ENCODE measurements around the gene VEPH1. TPM values are rescaled to one million over a fixed set of nuclear protein-coding genes. Genes with fewer than 3 reads are reported as not detected.

The VEPH1 gene
- polyA plus RNA-seq, 1 of the 3 experiments (the other 2 are of a cell fraction) = 6.0 TPM

- Histone ChIP-seq H4K20me1 (ENCODE audit: insufficient read depth) (no peaks in the 10 kb centered on the region), H3K9ac (no peak overlapping the region), H2AFZ (ENCODE audit: low read depth) (no peak overlapping the region), H3K4me3 (ENCODE audit: low read depth in 2 of 2, low read length in 1 of 2) (no peak overlapping the region), H3K4me2 (no peak overlapping the region), H3K27ac (ENCODE audit: low read depth in 2 of 2, low read length in 1 of 2) (no peak overlapping the region), H3K4me1 (ENCODE audit: control insufficient read depth in 1 of 2, insufficient read depth in 2 of 2, low read depth in 1 of 2, low read length in 1 of 2) (no peaks in the 10 kb centered on the region), H3K9me3 (no peaks in the 10 kb centered on the region), H3K79me2 (ENCODE audit: insufficient read depth) (no peaks in the 10 kb centered on the region), H3K9me2 (no peaks in the 10 kb centered on the region), H3K27me3 (ENCODE audit: insufficient read depth) (no peaks in the 10 kb centered on the region), H3K36me3 (replicated peaks in 1 of 2; ENCODE audit: control insufficient read depth in 1 of 2, insufficient read depth in 2 of 2, low read length in 1 of 2) (no peaks in the 10 kb centered on the region), H3F3A (replicated peaks; ENCODE audit: insufficient read depth) (no peaks in the 10 kb centered on the region)
- TF ChIP-seq FOXJ3 (CRISPR knock-in tag; IDR thresholded peaks at IDR 0.05) = no peak
- no peak for TF ChIP-seq TCF12 (IDR thresholded peaks at IDR 0.05)
- no peak for TF ChIP-seq FOSL2 (IDR thresholded peaks at IDR 0.05; ENCODE audit: borderline replicate concordance, low read depth)
- TF ChIP-seq, protein P1, sequence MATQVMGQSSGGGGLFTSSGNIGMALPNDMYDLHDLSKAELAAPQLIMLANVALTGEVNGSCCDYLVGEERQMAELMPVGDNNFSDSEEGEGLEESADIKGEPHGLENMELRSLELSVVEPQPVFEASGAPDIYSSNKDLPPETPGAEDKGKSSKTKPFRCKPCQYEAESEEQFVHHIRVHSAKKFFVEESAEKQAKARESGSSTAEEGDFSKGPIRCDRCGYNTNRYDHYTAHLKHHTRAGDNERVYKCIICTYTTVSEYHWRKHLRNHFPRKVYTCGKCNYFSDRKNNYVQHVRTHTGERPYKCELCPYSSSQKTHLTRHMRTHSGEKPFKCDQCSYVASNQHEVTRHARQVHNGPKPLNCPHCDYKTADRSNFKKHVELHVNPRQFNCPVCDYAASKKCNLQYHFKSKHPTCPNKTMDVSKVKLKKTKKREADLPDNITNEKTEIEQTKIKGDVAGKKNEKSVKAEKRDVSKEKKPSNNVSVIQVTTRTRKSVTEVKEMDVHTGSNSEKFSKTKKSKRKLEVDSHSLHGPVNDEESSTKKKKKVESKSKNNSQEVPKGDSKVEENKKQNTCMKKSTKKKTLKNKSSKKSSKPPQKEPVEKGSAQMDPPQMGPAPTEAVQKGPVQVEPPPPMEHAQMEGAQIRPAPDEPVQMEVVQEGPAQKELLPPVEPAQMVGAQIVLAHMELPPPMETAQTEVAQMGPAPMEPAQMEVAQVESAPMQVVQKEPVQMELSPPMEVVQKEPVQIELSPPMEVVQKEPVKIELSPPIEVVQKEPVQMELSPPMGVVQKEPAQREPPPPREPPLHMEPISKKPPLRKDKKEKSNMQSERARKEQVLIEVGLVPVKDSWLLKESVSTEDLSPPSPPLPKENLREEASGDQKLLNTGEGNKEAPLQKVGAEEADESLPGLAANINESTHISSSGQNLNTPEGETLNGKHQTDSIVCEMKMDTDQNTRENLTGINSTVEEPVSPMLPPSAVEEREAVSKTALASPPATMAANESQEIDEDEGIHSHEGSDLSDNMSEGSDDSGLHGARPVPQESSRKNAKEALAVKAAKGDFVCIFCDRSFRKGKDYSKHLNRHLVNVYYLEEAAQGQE (IDR thresholded peaks at IDR 0.05; ENCODE audit: low read depth, low read length) = no peak
- no peak for TF ChIP-seq POLR2AphosphoS5 (IDR thresholded peaks at IDR 0.05; ENCODE audit: low read depth, low read length)
- TF ChIP-seq, protein P2, sequence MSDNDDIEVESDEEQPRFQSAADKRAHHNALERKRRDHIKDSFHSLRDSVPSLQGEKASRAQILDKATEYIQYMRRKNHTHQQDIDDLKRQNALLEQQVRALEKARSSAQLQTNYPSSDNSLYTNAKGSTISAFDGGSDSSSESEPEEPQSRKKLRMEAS (IDR thresholded peaks at IDR 0.05; ENCODE audit: low read depth) = no peak
- TF ChIP-seq JUND (IDR thresholded peaks at IDR 0.05) = no peak
- no peak for TF ChIP-seq GABPA (IDR thresholded peaks at IDR 0.05; ENCODE audit: low read depth)
- TF ChIP-seq RFX5 (IDR thresholded peaks at IDR 0.05; ENCODE audit: low read length) = no peak
- TF ChIP-seq TAF1 (IDR thresholded peaks at IDR 0.05; ENCODE audit: borderline replicate concordance, low read depth, low read length) = no peak
- ChIA-PET POLR2A (no interaction called here), CTCF (interaction anchor here (0.6 to 1.7 kb wide), 4 partner anchors 19 to 216 kb away, joined by 3 to 6 read pairs (median 4); no protein-coding TSS in a partner anchor)
- 85% methylated on average over 3 of the region's 3 CpGs for WGBS (ENCODE audit: low lambda C conversion rate)
- DNase-seq = no peak
Measured at GRCh38 chr3:157231071-157231470, 272.1 kb downstream of the VEPH1 start.

- Histone ChIP-seq H3F3A (replicated peaks; ENCODE audit: insufficient read depth) (no peaks in the 10 kb centered on the region), H3K4me2 (no peak overlapping the region), H3K36me3 (replicated peaks in 1 of 2; ENCODE audit: control insufficient read depth in 1 of 2, insufficient read depth in 2 of 2, low read length in 1 of 2) (no peaks in the 10 kb centered on the region), H3K9me2 (no peaks in the 10 kb centered on the region), H3K4me1 (ENCODE audit: control insufficient read depth in 1 of 2, insufficient read depth in 2 of 2, low read depth in 1 of 2, low read length in 1 of 2) (no peaks in the 10 kb centered on the region), H3K27ac (ENCODE audit: low read depth in 2 of 2, low read length in 1 of 2) (no peak overlapping the region), H4K20me1 (ENCODE audit: insufficient read depth) (no peaks in the 10 kb centered on the region), H3K9me3 (no peaks in the 10 kb centered on the region), H3K79me2 (ENCODE audit: insufficient read depth) (no peaks in the 10 kb centered on the region), H3K27me3 (ENCODE audit: insufficient read depth) (no peaks in the 10 kb centered on the region), H3K9ac (no peak overlapping the region), H2AFZ (ENCODE audit: low read depth) (0 out of 2 replicates have a peak overlapping the region, but pooled peaks have one; percentile 8), H3K4me3 (ENCODE audit: low read depth in 2 of 2, low read length in 1 of 2) (no peak overlapping the region)
- WGBS (ENCODE audit: low lambda C conversion rate) = 91% methylated on average over 2 of the region's 3 CpGs
- TF ChIP-seq NFIC (IDR thresholded peaks at IDR 0.05; ENCODE audit: borderline replicate concordance) (no peak), TAF1 (IDR thresholded peaks at IDR 0.05; ENCODE audit: borderline replicate concordance, low read depth, low read length) (no peak), YY1 (IDR thresholded peaks at IDR 0.05; ENCODE audit: low read depth) (no peak), CHD2 (IDR thresholded peaks at IDR 0.05; ENCODE audit: low read length, partially characterized antibody) (no peak), FOXJ3 (CRISPR knock-in tag; IDR thresholded peaks at IDR 0.05) (no peak), NRF1 (IDR thresholded peaks at IDR 0.05; ENCODE audit: low read depth, low read length) (no peak), ELF1 (IDR thresholded peaks at IDR 0.05) (no peak)
- TF ChIP-seq, protein P3, sequence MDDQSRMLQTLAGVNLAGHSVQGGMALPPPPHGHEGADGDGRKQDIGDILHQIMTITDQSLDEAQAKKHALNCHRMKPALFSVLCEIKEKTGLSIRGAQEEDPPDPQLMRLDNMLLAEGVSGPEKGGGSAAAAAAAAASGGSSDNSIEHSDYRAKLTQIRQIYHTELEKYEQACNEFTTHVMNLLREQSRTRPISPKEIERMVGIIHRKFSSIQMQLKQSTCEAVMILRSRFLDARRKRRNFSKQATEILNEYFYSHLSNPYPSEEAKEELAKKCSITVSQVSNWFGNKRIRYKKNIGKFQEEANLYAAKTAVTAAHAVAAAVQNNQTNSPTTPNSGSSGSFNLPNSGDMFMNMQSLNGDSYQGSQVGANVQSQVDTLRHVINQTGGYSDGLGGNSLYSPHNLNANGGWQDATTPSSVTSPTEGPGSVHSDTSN (IDR thresholded peaks at IDR 0.05) = no peak
- TF ChIP-seq, protein P2 (IDR thresholded peaks at IDR 0.05; ENCODE audit: low read depth) = no peak
- TF ChIP-seq, protein P1 (IDR thresholded peaks at IDR 0.05; ENCODE audit: low read depth, low read length) = no peak
- CTCF ChIA-PET = interaction anchor here (0.9 to 1.1 kb wide), 2 partner anchors 13 to 24 kb away, joined by 3 read pairs; no protein-coding TSS in a partner anchor
- POLR2A ChIA-PET = no interaction called here
- DNase-seq = no peak
Measured at GRCh38 chr3:157226173-157226847, 276.9 kb downstream of the VEPH1 start.

Data from SK-N-SH (cell line).